ENCODE results near the gene IFIT3. TPM values are rescaled to one million over a fixed set of nuclear protein-coding genes. Genes with fewer than 3 reads are reported as not detected.

Gene IFIT3
- total RNA-seq, 1 donor from 2014 or later, result not detected

- TF ChIP-seq, protein P1, sequence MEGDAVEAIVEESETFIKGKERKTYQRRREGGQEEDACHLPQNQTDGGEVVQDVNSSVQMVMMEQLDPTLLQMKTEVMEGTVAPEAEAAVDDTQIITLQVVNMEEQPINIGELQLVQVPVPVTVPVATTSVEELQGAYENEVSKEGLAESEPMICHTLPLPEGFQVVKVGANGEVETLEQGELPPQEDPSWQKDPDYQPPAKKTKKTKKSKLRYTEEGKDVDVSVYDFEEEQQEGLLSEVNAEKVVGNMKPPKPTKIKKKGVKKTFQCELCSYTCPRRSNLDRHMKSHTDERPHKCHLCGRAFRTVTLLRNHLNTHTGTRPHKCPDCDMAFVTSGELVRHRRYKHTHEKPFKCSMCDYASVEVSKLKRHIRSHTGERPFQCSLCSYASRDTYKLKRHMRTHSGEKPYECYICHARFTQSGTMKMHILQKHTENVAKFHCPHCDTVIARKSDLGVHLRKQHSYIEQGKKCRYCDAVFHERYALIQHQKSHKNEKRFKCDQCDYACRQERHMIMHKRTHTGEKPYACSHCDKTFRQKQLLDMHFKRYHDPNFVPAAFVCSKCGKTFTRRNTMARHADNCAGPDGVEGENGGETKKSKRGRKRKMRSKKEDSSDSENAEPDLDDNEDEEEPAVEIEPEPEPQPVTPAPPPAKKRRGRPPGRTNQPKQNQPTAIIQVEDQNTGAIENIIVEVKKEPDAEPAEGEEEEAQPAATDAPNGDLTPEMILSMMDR (IDR thresholded peaks at IDR 0.05; ENCODE audit: unreplicated experiment), result no peak
- Mint-ChIP-seq H3K27ac (peak overlapping the region; percentile 47), H3K36me3 (ENCODE audit: insufficient read depth) (no peaks in the 10 kb centered on the region), H3K27me3 (no peaks in the 10 kb centered on the region), H3K4me3 (ENCODE audit: low read depth) (no peak overlapping the region), H3K9me3 (ENCODE audit: low read depth) (peaks cover 5% of the 10 kb centered on the region), H3K4me1 (ENCODE audit: low read depth) (peaks cover 13% of the 10 kb centered on the region)
- no peak for DNase-seq (ENCODE audit: low spot score, unreplicated experiment)
These were observed 39.7 kb downstream of the IFIT3 start for GRCh38 chr10:89367529-89367928.

DNA sequence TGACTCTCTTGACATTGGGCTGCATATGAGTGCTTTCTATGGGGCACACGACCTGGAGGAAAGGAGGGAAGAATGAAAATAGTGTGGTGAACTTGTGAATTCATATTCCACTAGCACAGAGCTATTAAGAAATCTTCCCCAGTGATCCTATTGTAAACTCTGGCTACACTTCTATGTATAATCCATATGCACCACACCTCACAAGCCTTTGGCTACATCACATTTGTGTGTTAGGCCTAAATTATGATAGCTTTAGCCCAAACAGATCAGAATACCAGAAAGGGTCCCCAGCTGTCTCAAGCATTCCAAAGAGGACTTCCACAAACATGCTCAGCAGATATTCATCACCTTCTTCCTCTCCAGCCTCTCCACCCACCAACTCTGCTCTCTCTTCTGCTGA is 40.3 kb downstream of the IFIT3 start:
- DNase-seq (ENCODE audit: low spot score, unreplicated experiment), result no peak
- TF ChIP-seq, protein P1 (IDR thresholded peaks at IDR 0.05; ENCODE audit: unreplicated experiment), result no peak
- H3K4me3 Mint-ChIP-seq (ENCODE audit: low read depth), result no peak overlapping the region
- H3K27ac Mint-ChIP-seq, result peak overlapping the region; percentile 27
- H3K4me1 Mint-ChIP-seq (ENCODE audit: low read depth), result peaks cover 17% of the 10 kb centered on the region
- H3K27me3 Mint-ChIP-seq, result no peaks in the 10 kb centered on the region
- H3K9me3 Mint-ChIP-seq (ENCODE audit: low read depth), result peaks cover 5% of the 10 kb centered on the region
- H3K36me3 Mint-ChIP-seq (ENCODE audit: insufficient read depth), result no peaks in the 10 kb centered on the region

- H3K4me1 Mint-ChIP-seq (ENCODE audit: low read depth), result peaks cover 25% of the 10 kb centered on the region
- H3K9me3 Mint-ChIP-seq (ENCODE audit: low read depth), result peaks cover 5% of the 10 kb centered on the region
- TF ChIP-seq, protein P1 (IDR thresholded peaks at IDR 0.05; ENCODE audit: unreplicated experiment), result peak; percentile 47
- peak overlapping the region; percentile 42 for H3K27ac Mint-ChIP-seq
- H3K4me3 Mint-ChIP-seq (ENCODE audit: low read depth), result no peak overlapping the region
- DNase-seq (ENCODE audit: low spot score, unreplicated experiment), result no peak
- H3K36me3 Mint-ChIP-seq (ENCODE audit: insufficient read depth), result no peaks in the 10 kb centered on the region
- no peaks in the 10 kb centered on the region for H3K27me3 Mint-ChIP-seq
These were observed 41.6 kb downstream of the IFIT3 start for GRCh38 chr10:89369156-89370105.

DNA sequence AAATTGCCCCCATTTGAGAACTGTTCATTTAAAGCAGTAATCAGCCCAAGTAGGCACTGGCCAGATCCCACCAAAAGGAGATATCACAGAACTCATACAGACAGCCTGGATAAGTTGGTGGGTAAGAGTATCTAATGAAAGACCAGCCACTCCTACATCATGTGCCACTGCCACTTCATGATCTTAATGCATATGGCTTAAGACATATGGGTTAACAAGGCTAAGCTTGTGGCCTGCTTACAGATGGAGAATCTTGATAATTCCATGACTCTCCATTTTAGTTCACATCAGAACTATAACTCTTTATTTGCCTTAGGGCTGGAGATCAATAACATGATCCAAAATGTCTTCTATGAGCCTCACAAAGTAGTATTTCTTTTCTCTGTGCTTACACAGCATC is 43.3 kb downstream of the IFIT3 start:
- peaks cover under 1% of the 10 kb centered on the region for H3K9me3 Mint-ChIP-seq (ENCODE audit: low read depth)
- H3K27me3 Mint-ChIP-seq, result no peaks in the 10 kb centered on the region
- no peaks in the 10 kb centered on the region for H3K36me3 Mint-ChIP-seq (ENCODE audit: insufficient read depth)
- H3K4me3 Mint-ChIP-seq (ENCODE audit: low read depth), result no peak overlapping the region
- H3K27ac Mint-ChIP-seq, result no peak overlapping the region
- no peak for DNase-seq (ENCODE audit: low spot score, unreplicated experiment)
- peaks cover 26% of the 10 kb centered on the region for H3K4me1 Mint-ChIP-seq (ENCODE audit: low read depth)
- TF ChIP-seq, protein P1 (IDR thresholded peaks at IDR 0.05; ENCODE audit: unreplicated experiment), result no peak

DNA sequence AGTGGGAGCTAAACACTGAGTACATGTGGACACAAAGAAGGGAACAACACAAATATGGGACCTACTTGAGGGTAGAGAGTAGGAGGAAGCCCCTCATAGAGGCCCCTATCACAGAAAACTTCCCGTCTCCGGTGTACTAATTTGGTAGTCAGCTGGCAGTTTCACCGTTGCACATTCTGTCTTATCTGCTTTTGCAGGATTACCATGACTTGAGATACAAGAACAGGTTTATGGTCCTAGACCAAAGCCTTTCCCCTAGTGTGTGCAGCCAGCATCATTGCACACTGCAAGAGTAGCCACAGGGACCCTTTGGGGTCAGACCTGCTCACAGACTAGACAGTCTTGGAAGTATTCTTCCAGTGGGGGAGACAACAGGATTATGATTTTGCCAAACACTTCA is 44.2 kb downstream of the IFIT3 start:
- no peak for DNase-seq (ENCODE audit: low spot score, unreplicated experiment)
- no peak overlapping the region for H3K4me3 Mint-ChIP-seq (ENCODE audit: low read depth)
- H3K27ac Mint-ChIP-seq, result no peak overlapping the region
- no peaks in the 10 kb centered on the region for H3K36me3 Mint-ChIP-seq (ENCODE audit: insufficient read depth)
- peaks cover 26% of the 10 kb centered on the region for H3K4me1 Mint-ChIP-seq (ENCODE audit: low read depth)
- H3K27me3 Mint-ChIP-seq, result no peaks in the 10 kb centered on the region
- TF ChIP-seq, protein P1 (IDR thresholded peaks at IDR 0.05; ENCODE audit: unreplicated experiment), result no peak
- H3K9me3 Mint-ChIP-seq (ENCODE audit: low read depth), result no peaks in the 10 kb centered on the region
